IMR-90 (cell line): ENCODE data around the gene RELL1. TPM values are rescaled to one million over a fixed set of nuclear protein-coding genes. Genes with fewer than 3 reads are reported as not detected.

ENCODE experiments used
- ATAC-seq: fragments of 200-7000 bp; cut with Tn5 transposase; 2 replicates; pipeline ENCODE4 v1.9.1; 2020; ENCODE audit warnings: low read depth, mild to moderate bottlenecking, moderate library complexity
- BruUV-seq: library from RNA; stranded (reverse); fragments of 400-500 nt; replicated peaks from 2 replicates; lab custom pipeline; 2021; lab: Mats Ljungman, UMichigan
- CTCF ChIA-PET: fragments of 300-600 bp; formaldehyde crosslinking; extraction: SDS; loops from one replicate; lab custom pipeline; 2021; ENCODE audit warnings: antibody characterized with exemption; lab: Yijun Ruan, JAX
- POLR2A ChIA-PET: fragments of 300-600 bp; sonication (Branson Sonifier 250); formaldehyde crosslinking; loops from one replicate; lab custom pipeline; 2022; ENCODE audit warnings: antibody characterized with exemption; ENCODE audit not compliant: unreplicated experiment; lab: Charles Lee
- DNase-seq: peaks from one replicate; pipeline ENCODE4 v3.0.0; 2013
- H2AFZ ChIP-seq: replicated peaks from 2 replicates; pipeline ENCODE3; 2013; ENCODE audit warnings: low read length, mild to moderate bottlenecking; ENCODE audit not compliant: poor library complexity
- H2AK5ac ChIP-seq: 2 replicates; pipeline ENCODE4 v1.6.1; 2013; ENCODE audit warnings: low read depth, low read length, inconsistent platforms
- H2AK9ac ChIP-seq: replicated peaks from 2 replicates; pipeline ENCODE3; 2013; ENCODE audit warnings: mild to moderate bottlenecking, low read depth, low read length, moderate library complexity; ENCODE audit not compliant: poor library complexity
- H2BK120ac ChIP-seq: 2 replicates; pipeline ENCODE4 v1.6.1; 2013; ENCODE audit warnings: low read depth, low read length, inconsistent platforms
- H2BK15ac ChIP-seq: 3 replicates; pipeline ENCODE4 v1.6.1; 2013; ENCODE audit warnings: low read depth, low read length, inconsistent platforms
- H2BK20ac ChIP-seq: 2 replicates; pipeline ENCODE4 v1.6.1; 2013; ENCODE audit warnings: low read depth, mild to moderate bottlenecking, inconsistent platforms, low read length, moderate library complexity
- H2BK5ac ChIP-seq: 2 replicates; pipeline ENCODE4 v1.6.1; 2013; ENCODE audit warnings: mild to moderate bottlenecking, low read depth, low read length, inconsistent platforms; ENCODE audit not compliant: poor library complexity, severe bottlenecking
- H3K14ac ChIP-seq: replicated peaks from 2 replicates; pipeline ENCODE4 v1.6.1; 2013; ENCODE audit warnings: low read depth, low read length, inconsistent platforms
- H3K18ac ChIP-seq: 2 replicates; pipeline ENCODE4 v1.6.1; 2013; ENCODE audit warnings: low read depth, low read length, control low read depth
- H3K23ac ChIP-seq: 2 replicates; pipeline ENCODE4 v1.6.1; 2013; ENCODE audit warnings: low read depth, low read length, inconsistent platforms
- H3K27ac ChIP-seq: 2 replicates; pipeline ENCODE4 v1.5.1; 2013; ENCODE audit warnings: mild to moderate bottlenecking, control low read depth, low read length; ENCODE audit not compliant: insufficient read depth
- H3K27me3 ChIP-seq: 2 replicates; pipeline ENCODE4 v1.6.1; 2013; ENCODE audit warnings: low read length; ENCODE audit not compliant: control insufficient read depth, insufficient read depth
- H3K36me3 ChIP-seq: 2 replicates; pipeline ENCODE4 v1.6.1; 2013; ENCODE audit warnings: low read length, mixed read lengths; ENCODE audit not compliant: control insufficient read depth, insufficient read depth
- H3K4ac ChIP-seq: 2 replicates; pipeline ENCODE4 v1.6.1; 2013; ENCODE audit warnings: low read depth, low read length, inconsistent platforms
- H3K4me1 ChIP-seq: 2 replicates; pipeline ENCODE4 v1.6.1; 2013; ENCODE audit warnings: low read length, mixed read lengths; ENCODE audit not compliant: control insufficient read depth, insufficient read depth
- H3K4me2 ChIP-seq: 2 replicates; pipeline ENCODE4 v1.6.1; 2013; ENCODE audit warnings: low read depth, mild to moderate bottlenecking, control low read depth, low read length, moderate library complexity
- H3K4me3 ChIP-seq: 2 replicates; pipeline ENCODE4 v1.5.1; 2013; ENCODE audit warnings: low read depth, mild to moderate bottlenecking, control low read depth, low read length, moderate library complexity; ENCODE audit not compliant: insufficient read depth
- H3K56ac ChIP-seq: 2 replicates; pipeline ENCODE4 v1.6.1; 2013; ENCODE audit warnings: low read length, inconsistent platforms; ENCODE audit not compliant: insufficient read depth; ENCODE audit errors: extremely low read depth
- H3K79me1 ChIP-seq, 2 experiments: 2 replicates each; pipeline ENCODE4 v1.6.1; 2013; ENCODE audit warnings: low read length in 2 of 2, inconsistent platforms in 1 of 2, low read depth in 1 of 2
- H3K9ac ChIP-seq: 2 replicates; pipeline ENCODE4 v1.6.1; 2013; ENCODE audit warnings: low read depth, low read length, control low read depth
- H3K9me1 ChIP-seq: 2 replicates; pipeline ENCODE4 v1.6.1; 2013; ENCODE audit warnings: low read length, inconsistent platforms; ENCODE audit not compliant: insufficient read depth
- H3K9me3 ChIP-seq: 2 replicates; pipeline ENCODE4 v1.6.1; 2013; ENCODE audit warnings: low read length; ENCODE audit not compliant: control insufficient read depth, insufficient read depth
- H4K20me1 ChIP-seq: 2 replicates; pipeline ENCODE4 v1.6.1; 2013; ENCODE audit warnings: low read length, inconsistent platforms; ENCODE audit not compliant: insufficient read depth
- H4K5ac ChIP-seq: 2 replicates; pipeline ENCODE4 v1.6.1; 2013; ENCODE audit warnings: mild to moderate bottlenecking, low read depth, low read length, control low read depth
- H4K8ac ChIP-seq, 2 experiments: 2 replicates each; pipeline ENCODE4 v1.6.1; 2013; ENCODE audit warnings: low read depth in 2 of 2, low read length in 2 of 2, control low read depth in 1 of 2, inconsistent platforms in 1 of 2
- H4K91ac ChIP-seq: 2 replicates; pipeline ENCODE4 v1.6.1; 2013; ENCODE audit warnings: low read depth, low read length, inconsistent platforms; ENCODE audit not compliant: insufficient read depth
- POLR2A ChIP-seq: IDR thresholded peaks from 2 replicates; pipeline ENCODE4 v1.6.1; 2012; ENCODE audit warnings: mild to moderate bottlenecking, low read depth, low read length
- WGBS, 2 experiments: methylation state at CpG; one replicate each; pipeline versions ENCODE4 v1.1.5 to v1.1.7; 2013; ENCODE audit warnings: missing lambda C conversion rate in 2 of 2; ENCODE audit not compliant: insufficient read length in 1 of 2; ENCODE audit errors: extremely low coverage in 2 of 2; 5-methylcytosine and 5-hydroxymethylcytosine counted together
- dilution Hi-C: fragments of 300-500 bp; cut with HindIII; formaldehyde crosslinking; loops from one replicate; pipeline ENCODE4 v1.14.3; 2018; ENCODE audit warnings: low sequenced_read_pairs; ENCODE audit not compliant: unreplicated experiment
- in situ Hi-C: fragments of 300-500 bp; cut with MboI; formaldehyde crosslinking; loops from 3 replicates; pipeline ENCODE4 v1.14.3; 2019; ENCODE audit warnings: low sequenced_read_pairs, inconsistent platforms, mixed read lengths
- intact Hi-C: fragments of 100-400 bp; cut with micrococcal nuclease; formaldehyde crosslinking; loops from 2 replicates; pipeline ENCODE4 v1.10.0; 2022
- polyA plus RNA-seq, 3 experiments: library from polyadenylated mRNA; depleted of rRNA; stranded (reverse); fragments of >200 nt; gene quantifications; 2 replicates each; pipeline ENCODE4 v1.2.3, GENCODE V29; 2012; ENCODE audit warnings: low replicate concordance in 1 of 3
- total RNA-seq: library from RNA; depleted of rRNA; stranded (reverse); fragments of >200 nt; gene quantifications from 2 replicates; pipeline ENCODE4 v1.2.3, GENCODE V29; 2012
- TF ChIP-seq, protein P1 (sequence below): fragments of 150-350 bp; IDR thresholded peaks from 2 replicates; pipeline ENCODE4 v1.6.1; 2017; ENCODE audit warnings: mild to moderate bottlenecking, antibody characterized with exemption, low read length, low read depth

The RELL1 gene
- total and polyA plus RNA-seq, 2 of the 4 experiments (the other 2 are of a cell fraction), result 6.8 to 39.6 TPM

DNA sequence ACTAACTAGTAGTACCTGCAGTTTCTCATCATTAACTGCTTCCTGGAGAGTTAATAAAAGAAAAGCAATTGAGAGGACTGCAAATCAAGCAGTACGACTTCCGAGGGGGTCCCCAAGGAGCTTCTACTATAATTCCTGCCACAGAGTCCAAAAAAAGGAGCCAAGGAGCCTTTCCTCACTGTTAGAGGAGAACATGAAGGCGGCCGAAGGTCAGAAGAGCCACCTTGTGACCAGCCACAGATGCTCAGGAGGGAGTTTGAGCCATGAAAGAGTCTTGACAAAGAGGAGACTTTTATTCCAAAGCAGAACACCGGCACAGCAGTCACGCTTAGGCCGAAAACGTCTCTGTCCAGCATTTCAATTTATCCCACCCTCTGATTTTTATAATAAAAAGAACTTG is 62.2 kb downstream of the RELL1 start:
- no peak overlapping the region for H4K8ac ChIP-seq
- no peak overlapping the region for H3K14ac ChIP-seq
- no peak overlapping the region for H3K56ac ChIP-seq
- no peaks in the 10 kb centered on the region for H3K4me1 ChIP-seq
- H2AK9ac ChIP-seq, result no peak overlapping the region
- no peak overlapping the region for H3K4ac ChIP-seq
- no peak overlapping the region for H2BK20ac ChIP-seq
- intact Hi-C loops (no loop called here), dilution Hi-C loops (no loop called here), in situ Hi-C loops (no loop called here)
- no peaks in the 10 kb centered on the region for H3K27me3 ChIP-seq
- H2BK120ac ChIP-seq, result no peak overlapping the region
- H4K91ac ChIP-seq, result no peak overlapping the region
- H3K4me3 ChIP-seq, result no peak overlapping the region
- H4K20me1 ChIP-seq, result no peaks in the 10 kb centered on the region
- H2BK15ac ChIP-seq, result no peak overlapping the region
- ChIA-PET POLR2A (no interaction called here), CTCF (no interaction called here)
- no peak overlapping the region for H2BK5ac ChIP-seq
- no peak overlapping the region for H3K4me2 ChIP-seq
- H3K36me3 ChIP-seq, result no peaks in the 10 kb centered on the region
- H3K79me1 ChIP-seq, result peaks cover 0 to 6% of the 10 kb centered on the region in 2 experiments; a peak in 2 of 4 replicates
- no TSS peak for BruUV-seq
- peaks cover 2% of the 10 kb centered on the region; the same call in 1 of the 2 replicates for H3K9me1 ChIP-seq
- H2AFZ ChIP-seq, result no peak overlapping the region
- no peak overlapping the region for H3K9ac ChIP-seq
- H2AK5ac ChIP-seq, result no peak overlapping the region
- no peak overlapping the region for H3K18ac ChIP-seq
- H3K27ac ChIP-seq, result no peak overlapping the region
- DNase-seq (no peak), ATAC-seq (no peak)
- H3K9me3 ChIP-seq, result no peaks in the 10 kb centered on the region
- H3K23ac ChIP-seq, result no peak overlapping the region
- no CpG with 5 or more reads among the region's 8 CpGs for WGBS, 2 experiments
- H4K5ac ChIP-seq, result no peak overlapping the region
- TF ChIP-seq, protein P1, sequence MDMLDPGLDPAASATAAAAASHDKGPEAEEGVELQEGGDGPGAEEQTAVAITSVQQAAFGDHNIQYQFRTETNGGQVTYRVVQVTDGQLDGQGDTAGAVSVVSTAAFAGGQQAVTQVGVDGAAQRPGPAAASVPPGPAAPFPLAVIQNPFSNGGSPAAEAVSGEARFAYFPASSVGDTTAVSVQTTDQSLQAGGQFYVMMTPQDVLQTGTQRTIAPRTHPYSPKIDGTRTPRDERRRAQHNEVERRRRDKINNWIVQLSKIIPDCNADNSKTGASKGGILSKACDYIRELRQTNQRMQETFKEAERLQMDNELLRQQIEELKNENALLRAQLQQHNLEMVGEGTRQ, result no peak
- no peak for TF ChIP-seq POLR2A
